SU-DHL-6 (cell line): ENCODE results near the gene DCLRE1A.
A peak's percentile ranks its signal among the peaks of the same experiment; 100 is the strongest.

ENCODE experiments used
- H2AFZ ChIP-seq: fragments of 200-600 bp; sonication (generic); 2 replicates; pipeline ENCODE4 v1.6.1; 2014; ENCODE audit warnings: low read depth, mild to moderate bottlenecking, moderate library complexity, mixed read lengths, antibody characterized with exemption, low read length; ENCODE audit not compliant: severe bottlenecking
- H3F3A ChIP-seq: fragments of 200-600 bp; shearing (Covaris generic); 2 replicates; pipeline ENCODE4 v1.6.0; 2016; ENCODE audit warnings: antibody characterized with exemption, mild to moderate bottlenecking; ENCODE audit not compliant: insufficient read depth
- H3K27ac ChIP-seq: fragments of 200-600 bp; sonication (generic); 2 replicates; pipeline ENCODE4 v1.5.1; 2016; ENCODE audit warnings: low read depth, mild to moderate bottlenecking, low read length, moderate library complexity, mixed read lengths
- H3K27me3 ChIP-seq: fragments of 200-600 bp; sonication (generic), shearing (Covaris generic); 2 replicates; pipeline ENCODE4 v1.6.0; 2014; ENCODE audit warnings: mild to moderate bottlenecking, low read length
- H3K36me3 ChIP-seq: fragments of 200-600 bp; sonication (generic); 2 replicates; pipeline ENCODE4 v1.6.1; 2014; ENCODE audit warnings: mild to moderate bottlenecking, low read length, mixed read lengths
- H3K4me2 ChIP-seq: fragments of 300-600, 200-600 bp; shearing (Covaris generic), sonication (generic); 2 replicates; pipeline ENCODE4 v1.6.0; 2014; ENCODE audit warnings: low read length, low read depth, mild to moderate bottlenecking; ENCODE audit not compliant: poor library complexity, severe bottlenecking
- H3K4me3 ChIP-seq: fragments of 200-600 bp; sonication (generic); 2 replicates; pipeline ENCODE4 v1.5.1; 2014; ENCODE audit warnings: antibody characterized with exemption, low read length, mild to moderate bottlenecking, mixed read lengths; ENCODE audit not compliant: insufficient read depth, poor library complexity, severe bottlenecking
- H3K79me2 ChIP-seq: fragments of 200-600 bp; sonication (generic); 2 replicates; pipeline ENCODE4 v1.6.1; 2014; ENCODE audit warnings: mild to moderate bottlenecking, low read length, moderate library complexity; ENCODE audit not compliant: insufficient read depth
- H3K9ac ChIP-seq: fragments of 200-600 bp; sonication (generic); 2 replicates; pipeline ENCODE4 v1.7.0; 2014; ENCODE audit warnings: mild to moderate bottlenecking, low read length
- H3K9me2 ChIP-seq: fragments of 200-600 bp; sonication (generic); replicated peaks from 2 replicates; pipeline ENCODE4 v1.6.1; 2014; ENCODE audit warnings: low read length; ENCODE audit not compliant: insufficient read depth
- H3K9me3 ChIP-seq: fragments of 200-600 bp; sonication (generic); 2 replicates; pipeline ENCODE4 v1.6.1; 2014; ENCODE audit warnings: low read length, mixed read lengths; ENCODE audit not compliant: insufficient read depth
- H4K20me1 ChIP-seq: fragments of 200-600 bp; sonication (generic); 2 replicates; pipeline ENCODE4 v1.6.1; 2014; ENCODE audit warnings: low read depth, mild to moderate bottlenecking, antibody characterized with exemption, low read length, moderate library complexity, mixed read lengths
- CTCF ChIP-seq: fragments of 200-600 bp; sonication (generic); IDR thresholded peaks from one replicate; pipeline ENCODE4 v1.5.1; 2017; ENCODE audit warnings: antibody characterized with exemption, mild to moderate bottlenecking, low read length, moderate library complexity; ENCODE audit not compliant: insufficient read depth, poor library complexity, severe bottlenecking
- EZH2phosphoT487 ChIP-seq: fragments of 200-600 bp; sonication (generic), shearing (Covaris generic); conservative IDR thresholded peaks from 2 replicates; pipeline ENCODE4 v1.6.1; 2018; ENCODE audit warnings: mild to moderate bottlenecking, antibody characterized with exemption, low read length, moderate library complexity, mixed read lengths

The DCLRE1A gene

GRCh38 chr10:113856563-113856962 is 2.7 kb upstream of the DCLRE1A start:
- Histone ChIP-seq H3K27ac (peak overlapping the region; percentile 87), H3K36me3 (peaks cover 35% of the 10 kb centered on the region), H3K9me2 (no peaks in the 10 kb centered on the region), H3K9me3 (no peaks in the 10 kb centered on the region), H3F3A (peaks cover 23% of the 10 kb centered on the region), H2AFZ (no peak overlapping the region), H3K9ac (peak overlapping the region; percentile 92), H3K79me2 (peaks cover 51% of the 10 kb centered on the region), H3K4me2 (peak overlapping the region; percentile 79), H4K20me1 (no peaks in the 10 kb centered on the region), H3K27me3 (no peaks in the 10 kb centered on the region), H3K4me3 (peak overlapping the region; percentile 86)
- TF ChIP-seq EZH2phosphoT487, result no peak
- no peak for TF ChIP-seq CTCF

DNA sequence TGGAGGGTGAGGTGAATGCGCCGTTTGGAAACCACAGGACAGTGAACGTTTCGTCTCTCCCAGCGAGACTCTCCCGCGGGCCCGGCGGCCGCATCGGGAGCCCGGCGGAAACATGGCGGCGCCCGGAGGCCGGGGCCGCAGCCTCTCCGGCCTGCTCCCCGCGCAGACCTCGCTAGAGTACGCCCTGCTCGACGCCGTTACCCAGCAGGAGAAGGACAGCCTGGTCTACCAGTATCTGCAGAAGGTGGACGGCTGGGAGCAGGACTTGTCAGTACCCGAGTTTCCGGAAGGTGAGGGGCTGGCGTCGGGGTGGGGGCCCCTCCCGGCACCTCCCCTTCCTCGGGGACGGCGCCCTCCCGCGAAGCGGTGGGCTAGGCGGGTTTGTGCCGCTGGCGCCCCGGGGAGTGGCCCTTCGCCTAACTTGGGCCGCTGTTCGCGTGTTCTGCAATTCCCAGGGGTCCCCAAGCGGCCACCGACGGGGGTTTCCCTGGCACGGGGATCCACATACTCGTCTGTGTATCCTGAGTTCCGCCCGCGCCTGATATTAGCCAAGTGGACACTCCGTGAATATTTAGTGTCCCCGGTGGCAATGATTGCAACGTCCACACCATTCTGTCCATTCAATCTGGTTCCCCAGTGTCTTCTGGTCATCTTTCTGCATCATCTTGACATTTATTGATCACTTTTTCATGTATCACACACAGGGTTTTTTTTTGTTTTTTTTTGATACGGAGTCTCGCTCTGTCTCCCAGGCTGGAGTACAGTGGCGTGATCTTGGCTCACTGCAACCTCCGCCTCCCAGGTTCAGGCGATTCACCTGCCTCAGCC is 1.1 kb upstream of the DCLRE1A start:
- H3K4me3 ChIP-seq, result peak overlapping the region; percentile 86
- no peaks in the 10 kb centered on the region for H3K27me3 ChIP-seq
- peaks cover 21% of the 10 kb centered on the region; the same call in 1 of the 2 replicates for H3K36me3 ChIP-seq
- H4K20me1 ChIP-seq, result no peaks in the 10 kb centered on the region
- H3K27ac ChIP-seq, result peak overlapping the region; percentile 87
- H3K79me2 ChIP-seq, result peaks cover 51% of the 10 kb centered on the region
- H3K9me2 ChIP-seq, result no peaks in the 10 kb centered on the region
- peak overlapping the region; percentile 92 for H3K9ac ChIP-seq
- H3K9me3 ChIP-seq, result no peaks in the 10 kb centered on the region
- H3K4me2 ChIP-seq, result peak overlapping the region; percentile 79
- H3F3A ChIP-seq, result peaks cover 36% of the 10 kb centered on the region
- H2AFZ ChIP-seq, result peak overlapping the region; percentile 100
- TF ChIP-seq CTCF (no peak), EZH2phosphoT487 (no peak)

GRCh38 chr10:113853578-113854012 is 287 bp downstream of the DCLRE1A start:
- no peaks in the 10 kb centered on the region for H3K9me2 ChIP-seq
- no peak for TF ChIP-seq EZH2phosphoT487
- TF ChIP-seq CTCF, result no peak
- H3K79me2 ChIP-seq, result peaks cover 49% of the 10 kb centered on the region
- H3F3A ChIP-seq, result peaks cover 36% of the 10 kb centered on the region
- H3K9me3 ChIP-seq, result no peaks in the 10 kb centered on the region
- peak overlapping the region; percentile 92 for H3K9ac ChIP-seq
- H2AFZ ChIP-seq, result peak overlapping the region; percentile 100
- peak overlapping the region; percentile 79 for H3K4me2 ChIP-seq
- 0 out of 2 replicates have a peak, but pooled peaks cover 7% of the 10 kb centered on the region for H3K36me3 ChIP-seq
- H3K27me3 ChIP-seq, result no peaks in the 10 kb centered on the region
- peak overlapping the region; percentile 86 for H3K4me3 ChIP-seq
- H3K27ac ChIP-seq, result peak overlapping the region; percentile 87
- no peaks in the 10 kb centered on the region for H4K20me1 ChIP-seq
